ENCODE data around the gene STARD5. TPM values are rescaled to one million over a fixed set of nuclear protein-coding genes. Genes with fewer than 3 reads are reported as not detected.

STARD5 gene
- total and polyA plus RNA-seq, 2 of the 8 experiments (the other 6 are each of a cell fraction or from before 2014, with no cell fraction given), result 5.5 to 10.4 TPM

DNA sequence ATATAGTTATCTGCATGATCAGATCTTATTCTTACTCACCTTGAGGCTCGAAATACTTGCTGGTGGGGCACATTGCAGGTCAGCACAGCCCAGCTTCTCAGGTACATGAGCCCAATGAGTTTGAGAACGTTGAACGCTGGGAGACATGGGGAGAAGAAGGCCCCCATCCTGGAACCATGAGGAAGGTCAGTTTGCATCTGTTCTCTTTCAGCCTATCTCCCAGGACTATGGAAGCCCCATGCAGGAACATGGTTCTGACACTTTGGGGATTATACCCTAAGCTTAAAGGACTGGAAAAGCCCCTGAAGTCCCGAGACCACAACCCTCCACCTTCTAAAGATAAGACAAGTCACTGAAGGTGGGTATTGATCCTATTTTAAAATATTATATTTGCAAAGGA is 17.4 kb upstream of the STARD5 start (continued):
- TF ChIP-seq EP300 (IDR thresholded peaks at IDR 0.05; ENCODE audit: borderline replicate concordance in 1 of 2, low read depth in 2 of 2, low read length in 2 of 2), result no peak
- TF ChIP-seq POU5F1 (IDR thresholded peaks at IDR 0.05; ENCODE audit: low read depth, low read length), result no peak
- no peak for TF ChIP-seq EGR1 (IDR thresholded peaks at IDR 0.05; ENCODE audit: borderline replicate concordance, low read depth, low read length)
- no peak for TF ChIP-seq KDM4A (IDR thresholded peaks at IDR 0.05; ENCODE audit: low read depth, low read length, severe bottlenecking)

Data from H1 (cell line).